Measurements from ENCODE around the gene SH3BGRL2. TPM values are rescaled to one million over a fixed set of nuclear protein-coding genes. Genes with fewer than 3 reads are reported as not detected.
"Not testable (repeated sequence)": the region's sequence is repeated elsewhere in the genome, so short reads cannot be mapped to it uniquely, and the experiment has no call there.

SH3BGRL2 gene
- polyA plus RNA-seq, 3 donors = 28.1 to 33.5 (median 30.5) TPM

- DNase-seq (ENCODE audit: extremely low read depth in 1 of 11, low read depth in 9 of 11, low spot score in 4 of 11) = no peak
Measured at GRCh38 chr6:79710127-79710526, 79.0 kb downstream of the SH3BGRL2 start.

DNA sequence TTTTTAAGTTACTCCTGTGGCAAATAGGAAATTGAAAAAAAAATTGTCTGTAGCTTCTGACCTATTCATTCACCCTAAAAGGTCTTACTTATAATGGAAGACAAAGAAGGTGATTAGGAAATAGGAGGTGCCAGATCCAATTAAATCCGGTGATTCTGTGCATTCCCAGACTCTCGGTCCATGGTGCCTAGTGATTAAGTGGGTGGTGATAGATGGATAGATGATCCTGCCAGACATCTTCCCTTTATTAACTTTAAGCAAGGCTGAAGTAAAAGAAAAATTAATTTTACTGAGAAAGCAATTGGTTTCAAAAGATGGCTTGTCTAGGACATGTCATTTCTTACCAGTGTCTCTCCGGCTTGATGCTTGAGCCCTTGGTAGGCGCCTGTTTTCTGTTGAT, 80.0 kb downstream of the SH3BGRL2 start:
- DNase-seq (ENCODE audit: extremely low read depth in 1 of 11, low read depth in 9 of 11, low spot score in 4 of 11) = no peak

DNA sequence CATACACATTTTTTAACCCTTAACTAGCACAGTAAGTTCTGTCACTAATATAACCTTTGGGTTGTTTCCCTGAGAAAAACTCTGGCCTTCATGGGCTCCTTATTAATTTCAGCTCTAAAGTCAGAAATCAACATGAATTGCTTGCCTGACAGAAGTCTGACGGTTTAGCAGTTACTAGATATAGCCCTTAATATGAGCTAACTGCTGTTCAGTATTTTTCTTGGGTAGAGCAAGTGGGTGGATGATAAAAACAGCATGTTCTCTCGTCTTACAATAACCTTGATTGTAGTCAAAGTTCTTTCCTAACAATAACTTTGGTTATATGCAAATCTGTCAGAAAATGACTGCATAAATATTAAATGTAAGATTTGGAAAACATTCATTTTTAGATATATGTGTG, 81.0 kb downstream of the SH3BGRL2 start:
- no peak for DNase-seq (ENCODE audit: extremely low read depth in 1 of 11, low read depth in 9 of 11, low spot score in 4 of 11)

GRCh38 chr6:79712616-79713135, 81.5 kb downstream of the SH3BGRL2 start:
- DNase-seq (ENCODE audit: extremely low read depth in 1 of 11, low read depth in 9 of 11, low spot score in 4 of 11) = no peak

DNA sequence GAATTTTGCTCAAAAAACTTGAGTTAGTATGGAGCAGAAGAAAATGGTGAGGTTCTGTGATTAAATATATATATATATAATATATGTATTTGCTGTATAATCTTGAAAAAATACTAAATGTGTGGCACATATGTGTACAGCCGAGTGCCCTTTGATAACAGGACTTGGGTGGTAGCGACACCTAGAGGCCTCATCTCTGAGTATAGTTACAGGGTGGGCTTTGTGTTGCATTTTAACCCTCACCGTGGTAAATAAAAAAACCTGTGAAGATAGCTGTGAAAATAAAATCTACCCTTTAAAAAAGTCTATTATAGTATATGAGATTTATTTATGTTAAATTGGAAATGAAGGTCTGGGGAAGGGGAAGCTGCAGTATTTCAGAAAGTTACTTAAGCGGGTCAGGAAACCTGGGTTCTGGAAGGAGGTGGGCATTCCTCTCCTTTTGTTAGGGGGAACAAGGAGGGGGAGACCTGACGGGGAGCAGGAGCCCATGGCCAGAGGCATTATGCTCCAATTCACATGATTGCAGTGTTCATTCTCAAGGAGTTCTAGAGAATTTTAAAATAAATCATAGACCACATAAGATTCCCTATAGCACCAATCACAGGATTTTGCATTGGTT, 82.7 kb downstream of the SH3BGRL2 start:
- peak in 10 of 11 donors; percentile 25 to 62 (median 40) for DNase-seq (ENCODE audit: extremely low read depth in 1 of 11, low read depth in 9 of 11, low spot score in 4 of 11)

- DNase-seq (ENCODE audit: extremely low read depth in 1 of 11, low read depth in 9 of 11, low spot score in 4 of 11) = no peak
Measured at GRCh38 chr6:79717989-79718388, 86.9 kb downstream of the SH3BGRL2 start.

DNA sequence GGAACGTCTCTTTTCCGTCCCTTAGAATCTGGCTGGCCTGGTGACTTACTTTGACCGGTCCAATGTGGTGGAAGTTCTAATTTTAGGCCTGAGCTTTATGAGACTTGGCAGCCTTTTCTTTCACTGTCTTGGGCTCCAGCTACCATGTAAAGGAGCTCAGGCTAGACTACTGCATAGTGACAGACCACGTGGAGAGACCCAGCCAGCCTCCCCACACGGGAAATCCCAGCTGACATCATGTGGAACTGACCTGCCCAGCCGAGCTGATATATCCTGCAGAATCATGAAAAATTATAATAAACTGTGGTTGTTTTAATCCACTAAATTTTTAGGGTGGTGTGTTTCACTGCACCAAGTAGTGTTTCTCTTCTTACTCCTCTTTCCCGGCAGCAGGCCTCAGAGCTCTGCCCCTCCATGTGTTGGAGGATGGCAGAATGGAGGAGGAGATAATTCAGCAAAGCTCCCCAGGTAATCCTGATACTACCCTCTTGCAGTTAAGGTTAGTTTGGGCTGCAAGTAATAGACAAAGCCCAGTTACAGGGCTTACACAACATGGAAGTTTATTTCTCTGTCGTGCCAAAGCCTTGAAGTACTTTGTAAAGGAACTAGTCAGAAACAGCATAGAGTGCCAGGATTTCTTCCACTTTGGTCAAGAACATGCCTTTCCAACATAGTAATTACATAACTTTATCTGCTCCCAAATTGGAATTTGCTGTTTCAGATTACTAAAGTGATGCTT, 87.5 kb downstream of the SH3BGRL2 start:
- no peak for DNase-seq (ENCODE audit: extremely low read depth in 1 of 11, low read depth in 9 of 11, low spot score in 4 of 11)

GRCh38 chr6:79719248-79719960, 88.3 kb downstream of the SH3BGRL2 start:
- no peak for DNase-seq (ENCODE audit: extremely low read depth in 1 of 11, low read depth in 9 of 11, low spot score in 4 of 11)

GRCh38 chr6:79724816-79725215, 93.7 kb downstream of the SH3BGRL2 start:
- no peak for DNase-seq (ENCODE audit: extremely low read depth in 1 of 11, low read depth in 9 of 11, low spot score in 4 of 11)

DNA sequence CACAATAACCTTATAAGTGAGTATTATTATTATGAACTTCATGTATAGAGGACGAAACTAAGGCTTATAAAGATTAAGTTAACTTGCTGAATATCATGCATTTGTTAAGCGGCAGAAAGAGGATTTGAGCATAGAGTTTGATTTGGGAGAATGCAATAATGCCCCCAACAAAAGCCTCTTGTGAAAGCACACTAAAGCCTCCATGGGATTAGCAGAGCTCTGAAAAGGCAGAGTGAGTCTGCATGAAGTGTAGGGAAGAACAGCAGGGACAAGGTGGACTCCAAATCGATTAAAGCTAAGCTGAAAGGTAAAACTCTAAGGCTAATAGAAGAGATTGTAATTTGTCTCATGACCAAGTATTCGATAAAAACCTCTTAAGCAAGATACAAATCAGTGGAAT, 100.3 kb downstream of the SH3BGRL2 start:
- DNase-seq (ENCODE audit: extremely low read depth in 1 of 11, low read depth in 9 of 11, low spot score in 4 of 11) = no peak

GRCh38 chr6:79733388-79733787, 102.3 kb downstream of the SH3BGRL2 start:
- no peak for DNase-seq (ENCODE audit: extremely low read depth in 1 of 11, low read depth in 9 of 11, low spot score in 4 of 11)

DNA sequence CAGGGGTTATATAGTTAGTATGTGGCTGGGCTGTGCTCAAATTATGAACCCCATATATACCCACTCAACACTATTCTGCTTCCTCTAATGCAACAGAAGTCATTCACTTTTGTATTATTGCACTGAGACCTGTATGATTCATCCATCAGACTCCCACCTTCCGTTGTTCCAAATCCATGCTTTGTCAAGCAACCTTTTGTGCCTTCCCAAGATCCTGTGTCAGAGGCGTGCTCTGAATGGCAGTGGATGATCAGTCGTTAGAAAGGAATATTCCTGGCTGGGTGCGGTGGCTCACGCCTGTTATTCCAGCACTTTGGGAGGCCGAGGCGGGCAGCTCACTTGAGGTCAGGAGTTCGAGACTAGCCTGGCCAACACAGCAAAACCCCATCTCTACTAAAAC, 103.2 kb downstream of the SH3BGRL2 start:
- no peak for DNase-seq (ENCODE audit: extremely low read depth in 1 of 11, low read depth in 9 of 11, low spot score in 4 of 11)

DNA sequence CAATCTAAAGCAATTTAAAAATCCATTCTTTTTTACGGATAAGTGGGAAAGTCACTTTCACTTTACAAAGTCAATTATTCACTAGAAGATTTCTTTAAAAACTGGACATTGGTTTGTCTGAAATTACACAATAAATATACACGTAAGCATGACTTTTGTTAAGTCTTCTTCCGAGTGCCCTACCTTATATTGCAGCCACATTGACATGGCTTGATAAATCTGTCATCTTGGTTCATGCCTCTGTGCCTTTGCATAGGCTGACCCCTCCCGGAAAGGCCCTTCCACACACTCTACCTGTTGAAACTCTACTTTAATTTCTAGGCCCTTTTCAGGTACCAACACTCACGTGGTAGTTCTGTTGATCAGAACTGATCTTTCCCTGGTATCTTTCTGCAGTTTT, 104.1 kb downstream of the SH3BGRL2 start:
- DNase-seq (ENCODE audit: extremely low read depth in 1 of 11, low read depth in 9 of 11, low spot score in 4 of 11) = no peak

DNA sequence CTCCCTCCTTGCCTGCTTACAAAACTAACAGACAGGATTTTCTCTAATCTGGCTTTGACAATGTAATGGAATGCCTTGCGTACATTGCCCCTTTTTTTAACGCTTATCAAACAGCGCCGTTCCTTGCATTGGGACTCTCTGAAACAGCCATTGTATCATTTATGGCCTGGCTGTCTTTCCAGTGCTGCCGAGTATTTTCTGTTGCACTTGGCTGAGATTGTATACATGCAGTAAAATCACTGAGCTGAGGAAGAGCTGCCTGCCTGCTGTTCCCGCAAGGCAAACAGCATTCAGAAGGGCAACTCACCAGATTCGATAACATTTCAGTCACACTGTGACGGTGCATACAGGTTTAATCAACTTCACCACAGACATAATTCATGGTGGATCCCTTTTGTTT, 106.0 kb downstream of the SH3BGRL2 start:
- DNase-seq (ENCODE audit: extremely low read depth in 1 of 11, low read depth in 9 of 11, low spot score in 4 of 11) = peak in 8 of 11 donors; percentile 13 to 33 (median 20)

DNA sequence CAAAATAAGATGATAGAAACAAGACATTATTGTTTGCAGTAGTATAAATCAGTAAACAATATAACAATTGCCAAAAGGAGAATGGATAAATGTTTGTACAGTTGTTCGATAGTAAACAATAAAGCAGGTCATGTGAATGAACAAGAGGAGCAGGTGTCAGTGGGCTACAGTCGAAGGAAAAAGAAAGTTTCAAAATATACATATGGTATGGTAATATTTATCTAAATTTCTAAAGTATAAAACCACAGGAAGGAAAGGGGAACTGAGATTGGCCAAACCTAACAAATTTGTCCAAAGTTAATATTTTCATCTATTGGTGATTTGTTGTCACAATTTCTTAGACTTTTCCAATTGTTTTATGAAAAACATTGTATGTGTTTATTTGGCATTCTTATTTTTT, 110.9 kb downstream of the SH3BGRL2 start:
- DNase-seq (ENCODE audit: extremely low read depth in 1 of 11, low read depth in 9 of 11, low spot score in 4 of 11) = no peak

DNA sequence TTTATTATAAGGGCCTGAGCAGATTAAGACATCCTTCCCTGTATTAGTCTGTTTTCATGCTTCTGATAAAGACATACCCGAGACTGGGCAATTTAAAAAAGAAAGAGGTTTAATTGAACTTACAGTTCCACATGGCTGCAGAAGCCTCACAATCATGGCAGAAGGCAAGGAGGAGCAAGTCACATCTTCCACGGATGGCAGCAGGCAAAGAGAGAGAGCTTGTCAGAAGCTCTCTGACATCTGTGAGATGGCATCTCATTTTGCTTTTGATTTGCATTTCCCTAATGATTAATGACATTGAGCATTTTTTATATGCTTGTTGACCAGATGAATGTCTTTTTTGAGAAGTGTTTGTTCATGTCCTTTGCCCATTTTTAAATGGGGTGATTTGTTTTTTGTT, 114.2 kb downstream of the SH3BGRL2 start:
- DNase-seq (ENCODE audit: extremely low read depth in 1 of 11, low read depth in 9 of 11, low spot score in 4 of 11) = not testable (repeated sequence)

- DNase-seq (ENCODE audit: extremely low read depth in 1 of 11, low read depth in 9 of 11, low spot score in 4 of 11) = not testable (repeated sequence)
Measured at GRCh38 chr6:79746325-79746724, 115.2 kb downstream of the SH3BGRL2 start.

GRCh38 chr6:79750806-79751205, 119.7 kb downstream of the SH3BGRL2 start:
- DNase-seq (ENCODE audit: extremely low read depth in 1 of 11, low read depth in 9 of 11, low spot score in 4 of 11) = no peak
